Measurements from ENCODE around the gene DAB2. TPM values are rescaled to one million over a fixed set of nuclear protein-coding genes. Genes with fewer than 3 reads are reported as not detected.

Gene DAB2
- total and polyA plus RNA-seq, 2 of the 8 experiments (the other 6 are each of a cell fraction or from before 2014, with no cell fraction given): 2.6 to 4.9 TPM

- DNase-seq (ENCODE audit: low read depth in 1 of 2, low spot score in 2 of 2) (no peak), FAIRE-seq (no peak)
- ChIA-PET CTCF (ENCODE audit: partially characterized antibody) (interaction anchor here (1.3 kb wide), 1 partner anchor 10 kb away, joined by 3 read pairs; no protein-coding TSS in a partner anchor), POLR2A (ENCODE audit: partially characterized antibody) (no interaction called here)
- no peaks in the 10 kb centered on the region for H3K79me2 ChIP-seq (ENCODE audit: control insufficient read depth in 1 of 2, insufficient read depth in 2 of 2, low read length in 2 of 2)
- no peak overlapping the region for H4K91ac ChIP-seq (replicated peaks; ENCODE audit: insufficient read length, low read length)
- no peak overlapping the region for H3K4me3 ChIP-seq (ENCODE audit: extremely low read depth in 1 of 4, insufficient read depth in 2 of 4, low read depth in 3 of 4, low read length in 4 of 4)
- H4K8ac ChIP-seq (ENCODE audit: extremely low read depth, insufficient read depth, low read length): no peak overlapping the region
- no peaks in the 10 kb centered on the region for H3K79me1 ChIP-seq (ENCODE audit: low read depth, low read length)
- no peaks in the 10 kb centered on the region for H3K36me3 ChIP-seq (ENCODE audit: control insufficient read depth in 2 of 4, insufficient read depth in 4 of 4, low read length in 3 of 4)
- no peak overlapping the region for H3K23ac ChIP-seq (ENCODE audit: insufficient read length)
- no peaks in the 10 kb centered on the region for H3K27me3 ChIP-seq (replicated peaks in 1 of 4; ENCODE audit: control insufficient read depth in 3 of 4, extremely low read depth in 1 of 4, insufficient read depth in 3 of 4, low read length in 3 of 4)
- H3K4me2 ChIP-seq (ENCODE audit: insufficient read depth in 1 of 2, low read depth in 2 of 2, low read length in 2 of 2): no peak overlapping the region
- no peak overlapping the region for H2BK20ac ChIP-seq (ENCODE audit: low read length)
- H3K9ac ChIP-seq (replicated peaks in 1 of 4; ENCODE audit: extremely low read depth in 1 of 4, low read depth in 3 of 4, low read length in 3 of 4): no peak overlapping the region
- H2AFZ ChIP-seq (ENCODE audit: low read length): no peak overlapping the region
- H3K56ac ChIP-seq (replicated peaks; ENCODE audit: insufficient read length, low read depth, low read length): no peak overlapping the region
- no peak overlapping the region for H4K5ac ChIP-seq (ENCODE audit: insufficient read length, low read depth, low read length)
- H3K18ac ChIP-seq (ENCODE audit: extremely low read depth, low read length): no peak overlapping the region
- no peak overlapping the region for H2BK5ac ChIP-seq (ENCODE audit: low read depth, low read length)
- H4K20me1 ChIP-seq (replicated peaks in 1 of 2; ENCODE audit: control insufficient read depth in 1 of 2, insufficient read depth in 2 of 2, low read length in 2 of 2): no peaks in the 10 kb centered on the region
- no peaks in the 10 kb centered on the region for H3K23me2 ChIP-seq (ENCODE audit: low read depth, low read length)
- no peak overlapping the region for H3K27ac ChIP-seq (ENCODE audit: low read depth, low read length)
- no peak overlapping the region for H3K14ac ChIP-seq (ENCODE audit: insufficient read length)
- H2BK120ac ChIP-seq (replicated peaks; ENCODE audit: low read depth, low read length): no peak overlapping the region
- H2BK15ac ChIP-seq (ENCODE audit: low read length): no peak overlapping the region
- 80% methylated on average over 1 of the region's 1 CpG; no CpG with 5 or more reads in 1 of the 2 experiments for WGBS, 2 experiments (ENCODE audit: extremely low coverage in 1 of 2, insufficient coverage in 1 of 2, insufficient read length in 1 of 2, insufficient replicate concordance in 2 of 2, low coverage in 1 of 2, low lambda C conversion rate in 2 of 2, missing lambda C conversion rate in 1 of 2)
- H3K9me3 ChIP-seq (ENCODE audit: insufficient read depth in 2 of 2, low read depth in 1 of 2, low read length in 1 of 2): no peaks in the 10 kb centered on the region
- no peak overlapping the region for H2BK12ac ChIP-seq (ENCODE audit: low read depth, low read length)
- no peak overlapping the region for H2AK5ac ChIP-seq (ENCODE audit: low read depth, low read length)
- no peaks in the 10 kb centered on the region for H3K4me1 ChIP-seq (replicated peaks in 1 of 4; ENCODE audit: control insufficient read depth in 3 of 4, insufficient read depth in 4 of 4, low read length in 3 of 4)
- H3K4ac ChIP-seq (replicated peaks; ENCODE audit: insufficient read length, low read depth, low read length): no peak overlapping the region
- TF ChIP-seq PHF8 (conservative IDR thresholded peaks at IDR 0.05; ENCODE audit: low read depth, low read length): no peak
- TF ChIP-seq EGR1 (IDR thresholded peaks at IDR 0.05; ENCODE audit: borderline replicate concordance, low read depth, low read length): no peak
- TF ChIP-seq HDAC2 (IDR thresholded peaks at IDR 0.05; ENCODE audit: borderline replicate concordance in 1 of 2, low read depth in 2 of 2, low read length in 2 of 2): no peak
- TF ChIP-seq, protein P1, sequence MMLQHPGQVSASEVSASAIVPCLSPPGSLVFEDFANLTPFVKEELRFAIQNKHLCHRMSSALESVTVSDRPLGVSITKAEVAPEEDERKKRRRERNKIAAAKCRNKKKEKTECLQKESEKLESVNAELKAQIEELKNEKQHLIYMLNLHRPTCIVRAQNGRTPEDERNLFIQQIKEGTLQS (IDR thresholded peaks at IDR 0.05; ENCODE audit: insufficient read depth, low read depth, low read length): no peak
- TF ChIP-seq POLR2A (IDR thresholded peaks at IDR 0.05; ENCODE audit: control extremely low read depth in 1 of 2, low read depth in 2 of 2, low read length in 2 of 2): no peak
- TF ChIP-seq E2F6 (IDR thresholded peaks at IDR 0.05): no peak
- TF ChIP-seq POU5F1 (IDR thresholded peaks at IDR 0.05; ENCODE audit: low read depth, low read length): no peak
- no peak for TF ChIP-seq EZH2 (IDR thresholded peaks at IDR 0.05; ENCODE audit: low read depth, low read length, severe bottlenecking)
- TF ChIP-seq EP300 (IDR thresholded peaks at IDR 0.05; ENCODE audit: borderline replicate concordance in 1 of 2, low read depth in 2 of 2, low read length in 2 of 2): no peak
- no peak for TF ChIP-seq GTF2F1 (IDR thresholded peaks at IDR 0.05; ENCODE audit: borderline replicate concordance, low read depth, low read length)
- TF ChIP-seq JUND (IDR thresholded peaks at IDR 0.05; ENCODE audit: low read length): no peak
These were observed 44.4 kb upstream of the DAB2 start for GRCh38 chr5:39469176-39469575.
